Left renal cortex interstitium (tissue), 4 donors: ENCODE results near the gene B4GALNT4. TPM values are rescaled to one million over a fixed set of nuclear protein-coding genes. Genes with fewer than 3 reads are reported as not detected.
A peak's percentile ranks its signal among the peaks of the same experiment; 100 is the strongest.
"Not testable (repeated sequence)": the region's sequence is repeated elsewhere in the genome, so short reads cannot be mapped to it uniquely, and the experiment has no call there.

Experiments used
- DNase-seq, 4 donors: peaks; one replicate each; pipeline ENCODE4 v3.0.0-alpha.2; 2013; ENCODE audit warnings: low read depth in 4 of 4, low spot score in 2 of 4, missing footprints in 1 of 4
- polyA plus RNA-seq, 4 donors: library from polyadenylated mRNA; unstranded; fragments of 120-200 nt; gene quantifications; one replicate each; pipeline ENCODE4 v1.2.1, GENCODE V29; 2013; ENCODE audit not compliant: insufficient read length in 4 of 4

The B4GALNT4 gene
- polyA plus RNA-seq, 4 donors = 42.6 to 87.5 (median 82.0) TPM

GRCh38 chr11:334264-334994, 34.9 kb upstream of the B4GALNT4 start:
- no peak for DNase-seq

GRCh38 chr11:335779-336658, 33.3 kb upstream of the B4GALNT4 start:
- peak in 1 of 4 donors; percentile 68 for DNase-seq

- no peak for DNase-seq
Observed at GRCh38 chr11:336659-337198, 32.6 kb upstream of the B4GALNT4 start.

GRCh38 chr11:337711-338110, 31.6 kb upstream of the B4GALNT4 start:
- no peak for DNase-seq

- no peak for DNase-seq
Observed at GRCh38 chr11:339963-340362, 29.3 kb upstream of the B4GALNT4 start.

- no peak for DNase-seq
Observed at GRCh38 chr11:340539-341512, 28.5 kb upstream of the B4GALNT4 start.

GRCh38 chr11:342328-342727, 27.0 kb upstream of the B4GALNT4 start:
- no peak for DNase-seq

- no peak for DNase-seq
Observed at GRCh38 chr11:344836-345578, 24.3 kb upstream of the B4GALNT4 start.

- DNase-seq = no peak
Observed at GRCh38 chr11:346529-346928, 22.8 kb upstream of the B4GALNT4 start.

GRCh38 chr11:349270-349954, 19.9 kb upstream of the B4GALNT4 start:
- DNase-seq = not testable (repeated sequence)

- DNase-seq = not testable (repeated sequence)
Observed at GRCh38 chr11:350033-350722, 19.1 kb upstream of the B4GALNT4 start.

GRCh38 chr11:350723-351255, 18.5 kb upstream of the B4GALNT4 start:
- no peak for DNase-seq

- DNase-seq = no peak
Observed at GRCh38 chr11:351411-351810, 17.9 kb upstream of the B4GALNT4 start.

GRCh38 chr11:352456-353031, 16.8 kb upstream of the B4GALNT4 start:
- DNase-seq = no peak

- peak in 1 of 4 donors; percentile 44 for DNase-seq
Observed at GRCh38 chr11:353179-353873, 16.0 kb upstream of the B4GALNT4 start.

- DNase-seq = peak in 3 of 4 donors; percentile 83 to 88 (median 84)
Observed at GRCh38 chr11:355581-356458, 13.5 kb upstream of the B4GALNT4 start.
